Measurements from ENCODE around the gene AKAP13.
A peak's percentile ranks its signal among the peaks of the same experiment; 100 is the strongest.

The AKAP13 gene

GRCh38 chr15:85598718-85599398 lies 218.5 kb downstream of the AKAP13 start:
- DNase-seq (ENCODE audit: low read depth), result no peak

- no peak for DNase-seq (ENCODE audit: low read depth)
Observed at GRCh38 chr15:85600001-85600400, 219.6 kb downstream of the AKAP13 start.

- DNase-seq (ENCODE audit: low read depth), result no peak
Observed at GRCh38 chr15:85603160-85603559, 222.8 kb downstream of the AKAP13 start.

- no peak for DNase-seq (ENCODE audit: low read depth)
Observed at GRCh38 chr15:85603703-85604102, 223.3 kb downstream of the AKAP13 start.

GRCh38 chr15:85604194-85604593 lies 223.8 kb downstream of the AKAP13 start:
- no peak for DNase-seq (ENCODE audit: low read depth)

DNA sequence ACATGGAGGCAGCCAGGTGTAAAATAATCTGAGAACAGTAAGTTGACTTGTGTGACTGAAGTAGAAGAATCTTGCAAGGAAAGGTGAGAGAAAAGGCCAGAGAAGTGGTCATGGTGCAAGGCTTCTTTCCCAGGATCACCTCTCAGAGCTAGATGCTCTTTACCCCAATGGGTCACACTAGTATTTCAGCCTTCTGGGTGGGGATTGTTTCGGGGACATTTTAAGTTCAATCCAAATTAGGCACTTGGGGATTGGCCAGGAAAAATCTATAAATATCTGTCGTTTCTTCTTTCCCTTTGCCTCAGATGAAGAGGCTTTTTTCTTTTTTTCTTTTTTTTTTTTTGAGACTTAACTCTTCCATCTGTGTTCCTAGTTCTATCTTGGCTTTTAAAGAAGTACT lies 226.3 kb downstream of the AKAP13 start:
- no peak for DNase-seq (ENCODE audit: low read depth)

DNA sequence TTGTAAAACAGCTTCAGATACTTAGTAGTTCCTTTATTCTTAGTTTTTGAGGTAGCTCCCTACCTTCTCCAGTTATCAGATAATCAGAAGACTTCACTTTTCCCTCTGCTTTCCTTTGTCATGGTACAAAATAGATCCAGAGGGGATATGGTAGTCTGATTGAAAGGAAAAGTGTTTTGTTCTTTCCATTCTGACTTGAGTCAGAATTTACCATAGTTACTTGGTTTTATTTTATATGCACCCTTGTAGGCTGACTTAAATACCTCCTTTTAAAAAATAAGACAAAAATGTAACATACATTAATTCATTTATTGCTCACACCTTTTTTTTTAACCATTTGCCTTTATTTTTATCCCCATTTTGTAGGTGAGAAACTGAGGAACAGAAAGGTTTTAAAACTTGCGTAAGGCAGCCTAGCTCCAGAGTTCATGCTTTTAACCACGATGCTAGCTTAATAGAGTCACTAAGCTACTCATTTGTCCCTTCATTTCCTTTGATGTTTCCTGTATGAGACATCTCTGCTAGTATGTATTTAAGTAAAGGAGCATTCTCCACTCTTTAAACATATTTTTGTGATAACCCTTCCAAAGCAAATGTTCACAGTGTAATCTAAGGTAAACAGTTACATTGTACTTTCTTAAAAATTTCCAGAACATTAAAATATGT lies 226.9 kb downstream of the AKAP13 start:
- no peak for DNase-seq (ENCODE audit: low read depth)

GRCh38 chr15:85607842-85608241 lies 227.4 kb downstream of the AKAP13 start:
- no peak for DNase-seq (ENCODE audit: low read depth)

DNA sequence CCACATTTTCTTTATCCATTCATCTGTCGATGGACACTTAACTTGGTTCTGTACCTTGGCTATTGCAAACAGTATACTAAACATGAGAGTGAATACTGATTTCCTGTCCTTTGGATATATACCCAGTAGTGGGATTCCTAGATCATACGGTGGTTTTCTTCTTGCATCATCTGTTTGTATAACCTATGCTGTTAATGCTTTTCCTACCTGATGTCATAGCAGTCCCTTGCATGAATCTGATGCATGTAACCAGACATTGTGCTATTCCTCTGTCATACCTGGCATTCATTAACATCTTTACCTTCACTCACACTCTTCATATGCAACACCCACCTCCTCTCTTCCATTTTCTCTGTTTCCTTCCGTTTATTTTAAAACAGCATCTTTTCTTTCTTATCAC lies 229.1 kb downstream of the AKAP13 start:
- DNase-seq (ENCODE audit: low read depth), result no peak

GRCh38 chr15:85611361-85611760 lies 231.0 kb downstream of the AKAP13 start:
- no peak for DNase-seq (ENCODE audit: low read depth)

DNA sequence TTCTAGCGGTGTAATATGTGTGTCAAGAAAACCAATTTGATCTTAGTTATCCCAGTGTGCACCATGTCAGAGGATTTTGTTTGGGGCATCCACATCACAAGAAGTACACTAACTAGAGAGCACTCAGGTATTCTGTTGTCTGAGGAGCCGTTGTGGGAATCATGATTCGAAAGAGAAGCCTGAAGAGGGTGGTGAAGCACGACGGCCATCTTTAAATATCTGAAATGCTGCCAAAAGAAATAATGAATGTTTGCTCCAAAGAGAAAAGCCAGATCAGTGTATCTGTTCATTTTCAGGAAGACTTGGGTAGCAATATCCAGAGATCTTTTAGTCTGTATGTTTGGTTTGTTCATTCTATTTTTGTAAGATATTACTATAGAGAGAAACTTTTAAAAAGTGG lies 233.7 kb downstream of the AKAP13 start:
- DNase-seq (ENCODE audit: low read depth), result no peak

GRCh38 chr15:85615930-85616329 lies 235.5 kb downstream of the AKAP13 start:
- no peak for DNase-seq (ENCODE audit: low read depth)

DNA sequence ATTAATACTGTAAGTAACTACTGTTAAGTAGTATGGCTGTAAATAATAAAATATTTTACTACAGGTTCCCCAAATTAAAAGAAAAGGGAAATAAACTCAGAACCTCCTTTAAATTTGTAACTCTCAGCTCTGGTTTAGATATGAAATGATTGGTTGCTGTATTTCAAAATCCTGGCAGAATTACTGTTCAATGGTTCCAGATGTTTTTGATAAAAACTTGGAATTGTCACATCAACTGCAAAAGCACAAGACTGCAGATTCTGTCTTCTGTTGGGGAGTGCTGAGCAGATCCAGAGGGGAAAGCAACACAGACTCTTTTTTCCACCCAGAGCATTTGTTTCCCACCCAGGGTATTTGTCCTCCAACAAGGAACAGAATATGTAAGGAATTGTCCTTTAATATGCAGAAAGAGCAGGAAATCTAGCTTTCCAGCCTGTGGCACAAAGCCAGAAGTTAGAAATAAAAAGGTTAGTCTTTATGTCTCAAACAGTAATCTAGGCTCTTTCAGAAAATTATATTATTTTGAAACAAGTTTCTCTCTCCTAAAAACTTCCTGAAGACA lies 236.2 kb downstream of the AKAP13 start:
- no peak for DNase-seq (ENCODE audit: low read depth)

DNA sequence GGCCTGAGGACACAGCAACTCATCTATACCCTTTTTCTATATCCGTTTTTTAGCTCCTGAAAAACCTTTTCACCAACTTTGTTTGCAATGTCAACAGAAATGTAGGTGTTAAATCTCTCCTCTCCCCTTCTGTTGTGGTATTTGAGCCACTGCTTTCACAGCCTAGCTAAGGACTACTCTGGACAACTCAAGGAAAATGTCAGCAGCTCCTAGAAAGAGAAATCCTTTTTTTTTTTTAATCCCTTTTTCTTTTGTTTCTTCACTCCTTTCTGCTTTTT lies 237.8 kb downstream of the AKAP13 start:
- no peak for DNase-seq (ENCODE audit: low read depth)

GRCh38 chr15:85618956-85619491 lies 238.6 kb downstream of the AKAP13 start:
- DNase-seq (ENCODE audit: low read depth), result peak; percentile 61

GRCh38 chr15:85619992-85620689 lies 239.7 kb downstream of the AKAP13 start:
- DNase-seq (ENCODE audit: low read depth), result no peak

DNA sequence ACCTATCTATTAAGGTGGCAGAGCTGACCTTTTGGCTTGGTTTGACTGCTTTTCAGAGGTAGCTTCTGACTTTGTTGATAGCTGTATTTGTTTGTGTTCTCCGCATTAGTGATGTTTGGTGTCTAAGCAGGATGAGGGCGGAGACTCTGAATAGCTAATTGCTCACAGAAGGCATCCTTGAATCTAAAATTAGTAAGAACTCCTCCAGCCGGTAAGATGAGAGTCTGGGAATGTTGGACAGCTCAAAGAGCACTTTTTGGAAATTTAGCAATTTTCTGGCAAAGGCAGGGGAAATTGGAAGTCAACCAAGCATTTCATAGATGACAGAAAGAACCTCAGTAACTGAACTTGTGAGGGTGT lies 240.3 kb downstream of the AKAP13 start:
- no peak for DNase-seq (ENCODE audit: low read depth)

DNA sequence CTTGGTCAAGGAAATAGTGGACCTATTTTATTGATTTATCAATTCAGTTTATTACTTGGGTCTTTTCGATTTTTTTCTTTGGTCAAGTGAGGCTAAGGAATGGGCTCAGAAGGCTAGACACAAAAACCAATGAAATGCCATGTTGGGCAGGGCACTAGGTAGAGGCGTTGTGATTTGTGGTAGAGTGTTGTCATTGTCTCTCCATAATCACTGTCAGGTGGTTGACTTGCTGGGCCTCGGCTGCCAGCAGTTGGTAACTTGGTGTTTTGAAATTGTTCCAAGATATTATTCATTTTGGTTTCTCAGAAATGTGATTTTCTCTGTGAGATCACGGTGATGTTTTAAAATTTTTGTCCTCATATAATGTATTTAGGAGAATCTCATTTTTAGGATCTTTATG lies 240.7 kb downstream of the AKAP13 start:
- no peak for DNase-seq (ENCODE audit: low read depth)

DNA sequence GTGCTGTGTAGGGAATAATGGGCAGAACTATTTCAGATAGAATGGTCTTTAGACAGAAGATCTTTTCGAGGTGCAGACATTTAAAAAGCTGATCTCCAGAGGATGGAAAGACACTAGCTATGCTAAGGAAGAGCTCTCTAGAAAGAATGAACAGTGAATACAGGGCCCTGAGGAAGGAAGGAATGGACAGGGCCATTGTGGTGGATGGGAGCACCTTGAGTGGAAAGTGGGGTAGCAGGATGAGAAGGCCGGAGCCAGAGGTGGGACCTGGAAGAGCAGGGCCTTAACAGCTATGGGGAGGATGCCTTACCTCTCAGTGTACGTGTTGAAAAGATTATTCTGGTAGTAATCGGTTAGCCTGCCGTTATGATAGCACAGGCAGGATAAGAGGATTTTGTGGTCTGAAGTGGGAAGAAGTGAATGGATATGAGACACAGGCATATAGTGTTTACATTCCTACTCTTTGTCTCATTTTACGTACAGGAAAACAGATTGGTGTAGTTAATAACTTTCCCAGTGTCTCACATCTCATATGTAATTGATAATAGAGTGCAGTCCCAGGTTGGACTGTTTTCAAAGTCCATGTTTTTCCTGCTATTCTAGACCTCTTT lies 241.9 kb downstream of the AKAP13 start:
- no peak for DNase-seq (ENCODE audit: low read depth)

DNA sequence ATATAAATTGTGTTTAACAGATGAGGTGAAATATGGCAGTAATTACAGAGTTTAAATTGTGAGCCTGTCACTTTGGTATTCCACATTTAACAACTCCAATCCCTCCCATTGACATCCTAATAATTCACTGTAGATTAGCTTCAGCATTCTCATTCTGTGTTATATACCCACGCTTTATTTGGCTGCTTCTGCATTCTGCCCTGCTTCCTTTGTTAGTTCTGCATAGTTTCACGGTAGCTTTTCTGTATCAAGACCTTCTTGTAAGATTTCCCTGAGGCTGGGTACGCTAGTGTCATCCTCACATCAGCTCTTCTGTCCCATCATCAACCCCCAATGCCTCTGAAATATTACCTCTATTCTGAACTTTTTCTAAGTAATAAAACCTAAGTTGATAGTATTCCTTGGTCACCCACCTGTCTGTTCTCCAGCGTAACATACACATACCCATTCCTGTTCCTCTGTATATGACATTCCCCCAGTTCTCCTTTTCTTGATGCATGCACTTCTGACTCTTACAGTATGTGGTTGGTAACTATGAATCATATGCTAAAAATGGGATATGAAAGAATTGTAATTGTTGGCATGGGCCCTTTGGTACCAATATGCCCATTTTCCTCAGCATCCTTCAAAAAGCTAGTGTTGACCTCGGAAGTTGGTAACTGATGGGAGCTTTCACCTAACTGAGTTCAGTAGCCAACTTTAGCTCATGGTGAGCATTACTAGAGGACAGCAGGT lies 243.1 kb downstream of the AKAP13 start:
- DNase-seq (ENCODE audit: low read depth), result no peak

DNA sequence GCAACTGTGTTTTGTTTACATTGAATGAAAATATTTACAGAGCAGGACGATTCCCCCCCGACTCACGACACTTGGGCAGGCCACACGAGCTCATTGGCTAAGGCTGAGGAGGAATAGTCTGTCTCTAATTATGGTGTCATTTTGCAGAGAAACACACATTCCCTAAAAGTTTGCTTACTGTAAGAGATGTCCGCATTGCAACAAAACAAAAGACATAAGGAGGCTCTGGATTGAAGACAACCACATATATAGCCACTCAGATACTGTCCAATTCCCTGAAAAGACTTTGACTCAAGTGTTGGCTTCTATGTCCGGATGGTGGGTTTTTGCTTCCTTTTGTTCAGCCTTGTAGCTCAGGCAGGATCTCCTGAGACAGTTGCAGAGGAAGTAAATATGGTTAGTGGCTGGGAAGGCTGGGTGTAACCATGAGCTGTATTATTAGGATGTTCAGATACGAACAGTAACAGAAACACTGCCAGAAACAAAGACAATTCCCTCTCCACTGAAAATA lies 243.9 kb downstream of the AKAP13 start:
- DNase-seq (ENCODE audit: low read depth), result no peak
